Measurements from ENCODE around the gene DTNB.
A peak's percentile ranks its signal among the peaks of the same experiment; 100 is the strongest.

Gene DTNB

DNA sequence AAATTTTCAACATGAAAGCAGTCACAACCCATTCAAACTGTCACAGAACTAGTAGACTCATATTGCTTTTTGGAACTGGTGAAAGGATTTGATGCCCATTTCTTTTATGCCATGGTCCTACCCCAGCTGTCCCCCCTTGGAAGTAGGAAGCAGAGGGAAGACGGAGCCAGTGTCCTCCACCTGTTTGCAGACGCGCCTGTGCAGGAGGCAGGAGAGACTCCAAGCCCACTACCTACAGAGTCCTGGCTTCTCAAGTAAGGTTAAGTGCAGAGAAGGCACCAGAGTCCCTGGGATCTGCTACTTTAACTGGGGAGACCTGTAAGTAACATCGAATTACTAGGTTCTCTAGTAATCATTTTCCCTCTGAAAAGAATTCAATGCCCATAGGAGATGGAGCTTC is 299.0 kb downstream of the DTNB start:
- no peak for DNase-seq (ENCODE audit: low read depth in 1 of 2, low spot score in 1 of 2)

DNA sequence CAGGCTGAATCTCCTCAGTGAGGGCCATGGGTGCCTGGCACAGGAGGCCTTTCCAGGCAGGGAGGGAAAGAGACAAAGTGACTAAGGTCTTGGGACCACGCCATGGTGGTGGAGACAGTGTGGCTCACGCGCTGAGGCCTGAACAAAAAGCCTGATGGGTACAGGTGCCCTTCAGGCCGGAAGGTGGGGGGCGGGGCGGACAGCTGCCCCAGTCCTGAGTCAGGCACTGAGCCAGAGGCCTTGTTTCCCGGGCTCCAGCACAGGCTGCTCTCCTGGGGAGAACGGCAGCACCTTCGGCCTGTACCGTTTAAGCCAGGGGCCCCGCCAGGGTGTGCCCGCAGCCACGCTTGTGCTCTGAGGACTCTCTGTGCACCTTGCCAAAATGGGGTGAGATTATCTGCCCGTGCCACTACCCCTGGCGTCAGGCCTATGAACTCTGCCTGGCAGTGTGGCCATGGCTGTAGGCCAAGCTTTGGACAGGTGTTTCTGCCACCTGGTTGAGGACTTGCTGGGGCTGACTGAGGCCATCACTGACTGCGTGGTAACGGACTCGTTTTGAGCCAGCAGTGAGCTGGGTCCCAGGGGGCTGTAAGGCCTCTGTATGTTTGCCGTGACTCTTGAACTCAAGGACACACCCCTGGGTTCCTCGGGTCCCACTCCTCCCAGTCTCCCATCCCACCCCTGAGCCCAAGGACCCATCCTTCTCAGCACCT is 300.0 kb downstream of the DTNB start:
- no peak for DNase-seq (ENCODE audit: low read depth in 1 of 2, low spot score in 1 of 2)

DNA sequence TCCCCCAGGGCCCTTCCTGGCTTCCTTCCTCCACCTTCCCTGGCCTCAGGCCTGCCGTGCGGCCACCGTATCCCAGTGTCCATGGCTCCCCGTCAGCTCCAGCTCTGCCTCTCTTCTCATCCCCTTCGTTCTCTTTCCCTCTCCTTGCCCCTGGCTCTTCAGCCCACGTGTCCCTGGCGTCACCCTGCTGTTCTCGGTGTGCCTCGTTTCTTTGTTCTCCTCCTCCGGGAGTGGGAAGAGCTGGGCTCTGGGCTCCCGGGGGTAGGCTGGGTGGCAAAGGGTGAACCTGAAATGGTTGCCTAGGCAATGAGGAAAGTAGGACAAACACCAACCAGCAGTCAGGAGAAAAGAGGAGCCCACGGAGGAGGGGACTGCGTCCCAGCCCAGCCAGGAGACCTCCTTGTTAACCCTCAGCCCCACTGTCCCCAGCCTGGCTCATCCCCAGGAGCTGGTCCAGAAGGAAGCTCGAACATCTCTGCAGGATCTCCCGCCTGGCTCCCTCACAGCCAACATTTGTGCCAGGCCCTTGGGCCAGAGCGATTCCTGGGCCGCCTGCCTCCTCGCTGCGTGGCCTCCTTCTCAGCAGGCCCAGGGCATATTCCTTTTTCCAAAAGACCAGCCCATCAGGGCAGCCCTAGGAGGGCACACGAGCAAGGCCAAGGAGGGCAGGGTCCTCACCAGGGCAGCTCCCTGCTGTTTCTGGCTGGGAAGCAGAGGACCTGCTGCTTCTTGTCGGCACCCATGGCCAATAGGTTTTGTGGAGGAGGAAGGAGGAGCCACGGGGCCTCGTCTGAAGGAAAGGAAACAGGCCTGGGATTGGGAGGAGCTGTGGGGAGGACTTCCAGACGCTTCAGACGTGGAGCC is 300.7 kb downstream of the DTNB start:
- DNase-seq (ENCODE audit: low read depth in 1 of 2, low spot score in 1 of 2), result no peak

DNA sequence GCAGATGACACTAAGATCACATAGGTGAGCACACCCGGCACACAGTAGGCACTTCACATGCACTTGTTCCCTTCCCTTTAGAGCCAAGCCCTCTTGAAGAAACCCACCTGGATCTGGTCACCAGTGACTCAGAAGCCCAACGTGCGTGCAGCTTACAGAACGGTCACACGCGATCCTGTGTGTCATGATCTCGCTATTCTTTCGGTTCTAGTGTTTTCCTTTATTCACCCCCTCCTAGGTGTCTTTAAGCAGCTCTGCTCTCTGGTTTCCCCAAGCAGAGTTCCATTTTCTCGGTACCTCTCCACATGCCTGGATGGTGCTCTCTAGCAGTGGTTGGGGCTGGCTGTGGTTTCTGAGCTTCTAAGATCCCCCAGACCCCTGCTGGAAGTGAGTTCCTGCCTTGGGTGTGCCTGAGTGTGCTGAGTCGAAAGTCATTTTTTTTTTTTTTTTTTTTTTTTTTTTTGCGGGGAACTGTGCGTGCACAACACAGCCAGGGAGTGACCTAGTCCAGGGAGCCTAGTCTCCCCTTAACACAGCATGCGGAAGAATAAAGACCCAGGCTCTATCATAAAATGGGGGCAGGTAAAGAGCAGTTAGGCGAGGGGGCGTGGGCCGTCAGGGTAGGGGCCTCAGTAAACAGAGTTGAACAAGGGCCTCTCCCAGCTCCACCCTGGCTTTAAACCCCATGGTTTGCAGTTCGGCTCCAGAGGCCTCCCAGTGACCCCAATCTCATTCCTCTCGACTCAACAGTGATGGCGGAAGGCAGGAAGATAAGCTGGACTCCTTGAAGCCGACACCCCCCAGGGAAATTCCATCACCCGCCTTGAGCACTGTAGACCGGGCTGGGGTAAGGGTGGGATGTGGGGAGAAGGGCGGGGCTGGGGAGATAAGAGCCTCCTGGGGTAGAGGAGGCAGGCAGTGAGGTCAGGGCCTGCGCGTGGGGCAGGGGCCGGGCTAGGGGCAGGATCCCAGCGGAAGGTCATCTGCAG is 301.8 kb downstream of the DTNB start:
- DNase-seq (ENCODE audit: low read depth in 1 of 2, low spot score in 1 of 2), result no peak

DNA sequence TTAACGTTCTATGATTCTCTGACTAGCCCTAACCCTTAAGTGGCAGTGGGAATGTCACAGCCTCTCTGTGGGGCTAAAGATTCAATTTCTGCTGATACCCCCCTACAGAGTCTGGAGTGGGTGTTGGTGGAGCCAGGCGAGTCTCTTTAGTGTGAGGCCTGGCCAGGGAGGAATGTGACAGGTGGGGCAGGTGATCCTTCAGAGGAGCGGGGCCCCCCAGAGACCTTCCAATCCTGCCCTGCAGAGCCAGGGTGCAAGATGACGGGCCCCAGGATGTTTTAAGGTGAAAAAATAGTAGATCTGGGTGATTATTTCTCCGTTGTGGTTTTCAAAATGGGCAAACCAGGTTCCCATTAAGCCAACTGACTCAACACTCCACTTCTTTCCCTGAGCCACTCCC is 303.5 kb downstream of the DTNB start:
- no peak for DNase-seq (ENCODE audit: low read depth in 1 of 2, low spot score in 1 of 2)

DNA sequence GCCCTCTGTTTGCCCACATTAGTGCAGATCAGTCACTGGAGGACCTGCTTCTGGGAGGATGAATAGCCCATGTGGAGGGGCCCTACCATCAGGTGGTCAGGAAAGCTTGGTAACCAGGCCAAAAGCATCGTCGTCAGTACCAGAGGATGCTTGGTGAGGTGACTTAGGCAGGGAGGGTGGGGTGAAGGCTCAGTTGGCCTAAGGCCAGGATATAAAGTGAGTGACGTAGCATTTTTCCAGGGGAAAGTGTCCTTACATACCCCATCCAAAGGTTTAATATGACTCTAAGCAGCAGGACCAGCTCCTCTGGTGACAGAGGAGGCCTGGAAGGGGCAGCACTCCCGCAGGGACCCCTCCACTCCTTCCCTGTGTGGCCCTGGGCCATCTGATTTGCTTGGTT is 303.9 kb downstream of the DTNB start:
- no peak for DNase-seq (ENCODE audit: low read depth in 1 of 2, low spot score in 1 of 2)

DNA sequence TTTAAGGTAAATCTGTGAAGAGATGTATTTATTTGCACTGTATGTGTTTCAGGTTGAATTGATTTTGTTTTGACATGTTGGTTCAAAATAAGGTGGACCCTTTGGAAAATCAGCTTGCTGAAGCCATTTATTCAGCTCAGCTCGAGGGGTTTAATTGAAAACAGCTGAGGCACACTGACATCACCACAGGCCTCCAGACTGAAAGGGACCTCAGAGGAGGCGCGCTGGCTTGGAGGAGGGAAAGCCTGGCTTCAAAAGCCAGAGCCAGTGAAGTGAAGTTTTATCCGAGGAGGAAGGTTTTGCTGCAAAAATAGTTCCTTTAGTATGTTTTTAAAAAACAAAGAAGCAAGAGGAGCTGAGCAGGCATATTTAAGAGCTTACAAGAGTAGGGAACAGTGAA is 304.7 kb downstream of the DTNB start:
- no peak for DNase-seq (ENCODE audit: low read depth in 1 of 2, low spot score in 1 of 2)

DNA sequence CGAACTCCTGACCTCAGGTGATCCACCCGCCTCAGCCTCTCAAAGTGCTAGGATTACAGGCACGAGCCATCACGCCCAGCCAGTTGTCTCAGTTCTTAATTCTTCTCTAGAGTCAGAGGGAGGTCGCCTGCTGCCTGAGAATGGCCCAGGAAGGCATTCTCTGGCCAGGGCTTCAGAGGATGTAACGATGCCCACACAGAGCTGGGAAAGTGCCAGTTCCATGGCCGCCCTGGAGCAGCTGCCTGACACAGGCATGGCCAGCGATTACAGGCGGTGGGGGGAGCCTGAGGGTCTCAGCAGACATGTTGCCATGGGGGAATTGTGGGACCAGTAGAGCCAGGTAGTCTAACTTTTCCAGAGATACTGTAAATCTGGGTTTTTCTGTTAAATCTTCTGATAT is 306.1 kb downstream of the DTNB start:
- no peak for DNase-seq (ENCODE audit: low read depth in 1 of 2, low spot score in 1 of 2)

DNA sequence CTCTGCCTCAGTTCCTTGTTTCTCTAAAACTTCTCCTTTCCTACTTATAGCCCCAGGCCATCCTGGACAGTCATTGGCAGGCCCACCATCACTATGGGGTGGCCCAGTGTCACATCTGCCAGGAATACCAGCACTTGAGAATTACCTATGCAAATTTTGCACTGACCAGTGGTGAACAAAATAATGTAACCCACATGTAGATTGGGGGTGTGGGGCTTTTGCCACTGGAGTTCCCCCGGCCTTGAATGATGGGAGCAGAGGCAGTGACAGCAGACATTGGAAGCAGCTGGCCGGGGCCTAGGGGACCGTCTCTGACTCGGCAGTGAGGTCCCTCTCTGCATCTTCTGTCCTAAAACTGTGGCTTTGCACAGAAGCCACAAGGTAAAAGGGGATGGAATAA is 306.7 kb downstream of the DTNB start:
- no peak for DNase-seq (ENCODE audit: low read depth in 1 of 2, low spot score in 1 of 2)

DNA sequence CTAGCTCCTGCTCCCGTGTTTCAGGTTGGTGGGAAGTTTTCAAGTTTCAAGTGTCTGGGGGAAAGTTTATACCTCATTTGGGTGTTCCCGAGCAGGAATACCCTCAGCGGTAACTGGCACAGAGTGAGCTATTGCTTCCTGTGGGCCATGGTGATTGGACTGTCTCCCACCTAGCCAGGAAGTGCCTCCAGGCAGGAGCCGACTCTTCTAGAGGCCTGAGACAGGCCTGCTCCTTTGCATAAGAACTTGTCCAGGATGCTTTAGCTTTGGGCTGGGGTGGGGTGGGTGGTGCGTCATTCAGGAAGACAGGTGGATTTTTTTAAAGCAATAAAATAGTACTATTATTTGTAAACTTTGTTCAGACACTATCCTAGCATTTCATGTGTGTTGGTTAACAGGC is 308.1 kb downstream of the DTNB start:
- DNase-seq (ENCODE audit: low read depth in 1 of 2, low spot score in 1 of 2), result no peak

DNA sequence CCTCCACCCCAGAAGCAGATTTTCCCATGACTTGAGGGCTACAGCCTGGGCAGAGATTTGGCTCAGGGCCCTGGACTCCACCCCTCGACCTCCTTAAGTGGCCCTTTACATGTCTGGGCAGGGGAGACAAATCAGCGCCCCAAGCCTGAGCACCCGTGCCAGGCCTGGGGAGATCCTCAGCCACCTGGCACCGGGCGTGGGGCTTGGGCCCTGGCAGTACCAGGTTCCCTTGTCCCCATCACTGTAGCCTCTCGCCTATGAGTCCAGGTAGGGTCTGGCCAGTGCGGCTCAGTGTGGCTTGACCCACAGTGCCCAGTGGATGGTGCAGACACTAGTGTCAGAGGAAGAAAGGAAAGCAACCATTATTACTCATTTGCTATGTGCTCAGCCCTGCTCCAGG is 309.6 kb downstream of the DTNB start:
- DNase-seq (ENCODE audit: low read depth in 1 of 2, low spot score in 1 of 2), result no peak

DNA sequence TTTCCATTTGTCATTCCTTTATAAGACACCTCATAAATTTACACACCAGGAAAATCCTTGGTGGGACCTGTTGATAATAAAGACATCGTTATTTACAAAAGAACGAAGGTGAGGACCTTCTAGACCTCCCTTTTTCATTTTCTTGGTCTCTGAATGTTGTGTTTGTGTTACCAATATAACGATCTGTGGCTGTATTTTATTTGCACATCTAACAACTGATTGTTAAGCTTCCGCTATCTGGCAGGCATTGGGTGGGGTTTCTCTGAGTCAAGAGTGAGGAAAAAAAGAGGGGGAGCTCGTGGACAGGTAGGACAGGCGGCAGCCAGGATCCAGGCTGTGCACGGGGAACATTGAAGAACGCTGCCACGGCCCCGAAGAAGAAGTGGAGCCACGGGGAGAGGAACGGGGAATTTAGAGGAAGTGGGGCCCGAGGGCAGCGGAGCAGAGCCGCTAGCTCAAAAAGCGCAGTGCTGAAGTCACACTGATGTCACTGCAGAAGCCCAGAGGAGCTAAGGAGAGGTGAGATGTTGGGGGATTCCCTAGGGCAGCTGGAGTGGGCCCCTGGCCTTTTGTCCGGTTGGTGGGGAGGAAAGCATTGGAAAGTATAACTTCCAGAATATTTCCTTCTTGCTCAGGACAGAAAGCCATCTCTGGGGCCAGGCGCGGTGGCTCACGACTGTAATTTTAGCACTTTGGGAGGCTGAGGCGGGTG is 310.8 kb downstream of the DTNB start:
- DNase-seq (ENCODE audit: low read depth in 1 of 2, low spot score in 1 of 2), result peak in 1 of 2 donors; percentile 21

DNA sequence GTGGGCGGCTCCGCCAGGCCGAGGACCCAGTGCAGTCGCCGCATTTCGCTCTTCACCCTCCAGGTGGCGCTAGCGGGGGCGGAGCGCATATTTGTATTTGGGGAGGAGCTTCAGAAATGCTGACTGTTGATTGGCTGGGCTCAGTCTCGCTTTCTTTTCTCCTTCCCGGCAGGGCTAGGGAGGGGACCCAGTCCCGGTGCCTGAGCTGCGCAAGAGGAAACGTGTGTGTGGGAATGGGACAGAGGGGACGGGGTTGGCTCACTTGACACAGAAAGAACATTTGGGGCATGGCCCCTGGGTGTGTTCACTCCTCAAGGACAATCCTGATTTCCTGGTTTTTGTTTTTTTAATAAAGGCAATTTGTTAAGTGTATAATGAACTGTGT is 311.3 kb downstream of the DTNB start:
- peak; percentile 92 to 93 for DNase-seq (ENCODE audit: low read depth in 1 of 2, low spot score in 1 of 2)

DNA sequence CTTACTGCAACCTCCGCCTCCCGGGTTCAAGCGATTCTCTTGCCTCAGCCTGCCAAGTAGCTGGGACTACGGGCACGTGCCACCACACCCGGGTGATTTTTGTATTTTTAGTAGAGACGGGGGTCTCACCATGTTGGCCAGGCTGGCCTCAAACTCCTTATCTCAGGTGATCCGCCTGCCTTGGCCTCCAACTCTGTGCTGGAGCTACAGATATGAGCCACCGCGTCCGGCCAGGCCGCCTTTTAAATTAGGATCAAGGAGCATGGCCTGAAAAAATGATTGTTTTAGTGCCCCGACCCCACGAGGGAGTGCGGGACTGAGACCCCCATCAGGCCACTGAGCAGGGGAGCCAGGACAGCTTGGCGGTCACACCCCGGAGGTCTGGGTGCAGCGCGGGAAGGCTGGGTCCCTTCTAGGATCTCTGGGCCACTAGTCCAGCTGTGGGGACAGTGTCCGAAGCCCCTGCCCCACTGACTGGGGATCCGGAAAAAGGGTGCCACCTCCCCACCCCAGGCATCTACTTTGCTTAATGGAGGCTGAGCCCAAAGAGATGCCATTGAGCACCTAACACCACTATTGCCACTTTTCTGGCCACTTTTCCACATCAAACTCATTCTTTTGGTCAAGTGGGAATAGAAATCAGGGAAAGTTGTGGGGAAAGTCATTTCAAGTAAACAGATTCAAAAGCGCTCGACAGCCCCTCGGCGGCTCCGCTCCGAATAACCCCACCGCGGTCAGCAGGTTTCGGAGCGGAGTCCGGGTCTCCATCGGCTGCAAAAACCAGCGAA is 311.9 kb downstream of the DTNB start:
- no peak for DNase-seq (ENCODE audit: low read depth in 1 of 2, low spot score in 1 of 2)

DNA sequence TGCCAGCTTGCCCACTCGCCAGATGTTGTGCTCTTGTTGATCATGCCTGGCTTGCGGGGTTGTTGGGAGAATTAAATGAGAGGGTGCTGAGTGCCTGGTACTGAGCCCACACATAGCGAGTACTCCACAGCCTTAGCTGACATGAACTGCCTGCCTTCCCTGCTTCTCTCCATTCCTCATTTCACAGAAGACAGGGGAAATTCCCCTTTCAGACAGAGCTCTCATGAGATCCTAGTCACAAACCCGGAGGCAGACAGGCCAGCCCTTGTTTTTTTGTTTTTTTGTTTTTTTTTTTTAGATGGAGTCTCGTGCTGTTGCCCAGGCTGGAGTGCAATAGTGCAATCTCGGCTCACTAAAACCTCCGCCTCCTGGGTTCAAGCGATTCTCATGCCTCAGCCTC is 314.5 kb downstream of the DTNB start:
- no peak for DNase-seq (ENCODE audit: low read depth in 1 of 2, low spot score in 1 of 2)

DNA sequence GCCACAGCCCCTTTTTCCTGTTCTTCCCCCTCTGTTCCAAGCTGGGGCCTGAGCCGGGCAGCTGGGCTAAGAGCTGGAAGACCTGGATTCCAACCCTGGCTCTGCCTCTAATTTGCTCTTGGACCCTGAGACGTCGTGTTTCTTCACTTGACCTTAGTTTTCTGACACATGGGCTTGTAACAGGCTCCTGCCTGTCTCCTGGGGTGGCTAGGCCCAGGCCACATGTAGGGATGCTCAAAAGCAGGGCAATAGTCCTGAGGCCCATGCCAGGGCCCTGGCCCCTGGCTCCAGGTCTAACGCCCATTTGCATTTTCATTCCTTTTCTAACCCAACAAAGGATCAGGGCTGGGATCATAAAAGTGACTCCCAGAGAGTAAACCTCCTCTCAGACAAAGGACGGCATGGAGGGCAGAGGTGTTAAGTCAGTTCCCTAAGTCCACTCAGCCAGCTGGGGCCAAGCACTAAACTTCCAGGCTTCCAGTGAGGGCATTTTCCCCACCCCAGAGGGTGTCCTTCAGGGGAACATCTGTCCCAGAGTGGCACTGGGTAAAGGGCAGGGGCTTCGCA is 315.0 kb downstream of the DTNB start:
- no peak for DNase-seq (ENCODE audit: low read depth in 1 of 2, low spot score in 1 of 2)

DNA sequence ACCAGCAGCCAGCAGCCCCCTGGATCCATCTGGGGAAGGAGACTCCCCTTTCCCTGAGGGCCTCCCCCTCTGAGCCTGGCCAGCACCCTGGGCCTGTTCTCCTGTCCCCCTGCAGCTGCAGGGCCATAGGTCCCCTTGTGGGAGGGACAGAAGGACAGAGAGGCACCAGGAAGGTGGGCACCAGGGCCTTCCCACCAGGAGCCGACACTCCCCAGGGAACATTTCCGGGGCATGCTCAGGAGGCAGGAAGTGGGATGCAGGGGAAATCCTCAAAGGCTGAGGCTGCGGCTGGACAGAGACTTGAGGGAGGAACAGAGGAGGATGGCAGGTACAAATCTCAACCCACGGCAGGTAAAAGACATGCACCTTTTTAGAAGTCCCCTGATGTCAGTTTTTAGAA is 317.3 kb downstream of the DTNB start:
- no peak for DNase-seq (ENCODE audit: low read depth in 1 of 2, low spot score in 1 of 2)

DNA sequence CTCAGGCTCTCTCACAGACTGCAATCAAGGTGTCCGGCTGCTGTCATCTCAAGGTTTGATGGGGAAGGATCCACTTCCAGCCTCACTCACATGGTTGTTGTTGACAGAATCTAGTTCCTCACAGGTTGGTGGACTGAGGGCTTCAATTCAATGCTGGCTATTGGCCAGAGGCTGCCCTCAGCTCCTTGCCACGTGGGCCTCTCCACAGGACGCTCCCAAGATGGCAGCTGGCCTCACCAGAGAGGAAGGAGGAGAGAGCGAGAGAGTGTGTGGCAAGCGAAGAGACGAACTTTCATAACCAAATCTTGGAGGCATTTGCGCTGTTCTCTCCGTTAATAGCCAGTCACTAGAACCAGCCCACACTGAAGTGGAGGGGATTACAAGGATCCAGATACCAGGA is 318.1 kb downstream of the DTNB start:
- DNase-seq (ENCODE audit: low read depth in 1 of 2, low spot score in 1 of 2), result no peak

DNA sequence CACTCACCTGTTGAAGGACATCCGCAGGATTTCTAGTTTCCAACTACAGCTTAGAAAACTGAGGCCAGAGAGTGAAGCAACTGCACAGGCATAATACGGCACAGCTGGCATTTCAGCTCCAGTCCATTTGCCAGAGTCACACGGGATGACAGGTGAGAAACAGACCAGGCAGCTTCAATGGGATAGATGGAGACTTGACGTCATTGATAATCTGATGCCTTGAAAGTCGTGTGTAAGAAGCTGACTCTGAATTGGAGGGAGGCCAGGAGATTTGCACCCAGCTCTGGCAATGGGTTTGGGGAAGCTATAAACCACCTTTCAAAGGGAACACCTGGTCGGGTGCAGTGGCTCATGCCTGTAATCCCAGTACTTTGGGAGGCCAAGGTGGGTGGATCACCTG is 319.3 kb downstream of the DTNB start:
- DNase-seq (ENCODE audit: low read depth in 1 of 2, low spot score in 1 of 2), result no peak

DNA sequence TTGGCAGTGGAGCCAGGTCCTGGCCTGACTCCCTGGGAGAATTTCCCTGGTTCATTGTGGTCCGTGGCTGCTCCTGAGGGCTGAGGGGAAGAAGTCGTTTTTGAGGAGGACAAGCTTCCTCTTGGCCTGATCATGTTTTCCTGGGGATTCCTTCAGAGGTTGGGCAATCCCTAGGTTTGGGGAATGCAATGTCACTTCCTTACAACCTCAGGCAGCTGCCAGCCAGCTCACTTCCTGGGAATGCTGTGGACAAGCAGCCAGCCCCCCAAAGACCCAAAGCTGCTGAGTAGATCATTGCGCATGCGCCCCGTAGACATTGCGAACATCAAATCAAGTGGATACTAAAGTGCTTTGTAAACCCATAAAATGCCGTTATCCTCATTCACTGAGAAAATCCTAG is 324.0 kb downstream of the DTNB start:
- no peak for DNase-seq (ENCODE audit: low read depth in 1 of 2, low spot score in 1 of 2)
